T-helper 1 cell treated with Interleukin-12 subunit alpha and Interleukin-12 subunit beta and Interleukin-4 antibody, amounts not matched to agents 30 ng/mL and 1 ng/mL, for 36 hours (primary cell): ENCODE measurements around the gene NHERF2. TPM values are rescaled to one million over a fixed set of nuclear protein-coding genes. Genes with fewer than 3 reads are reported as not detected.

ENCODE experiments used
- intact Hi-C: fragments of 100-400 bp; cut with micrococcal nuclease; formaldehyde crosslinking; loops from one replicate; pipeline ENCODE4 v1.15.1; 2024
- total RNA-seq: library from RNA; stranded (reverse); gene quantifications from 2 replicates; pipeline ENCODE4 v1.2.3, GENCODE V29; 2022

The NHERF2 gene
- total RNA-seq, 1 donor from 2014 or later, result 2.4 TPM

GRCh38 chr16:2037647-2038381, 11.1 kb downstream of the NHERF2 start:
- intact Hi-C loops, result no loop called here

GRCh38 chr16:2038382-2039231, 11.9 kb downstream of the NHERF2 start:
- intact Hi-C loops, result no loop called here

- intact Hi-C loops, result no loop called here
Observed at GRCh38 chr16:2039274-2040031, 12.8 kb downstream of the NHERF2 start.

- intact Hi-C loops, result no loop called here
Observed at GRCh38 chr16:2040041-2040786, 13.5 kb downstream of the NHERF2 start.

- intact Hi-C loops, result no loop called here
Observed at GRCh38 chr16:2040787-2041522, 14.3 kb downstream of the NHERF2 start.

- intact Hi-C loops, result no loop called here
Observed at GRCh38 chr16:2042171-2042985, 15.7 kb downstream of the NHERF2 start.

- intact Hi-C loops, result no loop called here
Observed at GRCh38 chr16:2042986-2043666, 16.4 kb downstream of the NHERF2 start.

GRCh38 chr16:2043667-2044451, 17.2 kb downstream of the NHERF2 start:
- intact Hi-C loops, result no loop called here

GRCh38 chr16:2044541-2044940, 17.8 kb downstream of the NHERF2 start:
- intact Hi-C loops, result no loop called here

- intact Hi-C loops, result loop anchor here (2.0 to 5.0 kb wide), 4 partner anchors 81 to 976 kb away; partner anchors contain the start of genes CEMP1, HCFC1R1, RNPS1 and RPS2
Observed at GRCh38 chr16:2045965-2046892, 19.5 kb downstream of the NHERF2 start.

GRCh38 chr16:2046893-2047329, 20.2 kb downstream of the NHERF2 start:
- intact Hi-C loops, result loop anchor here (1.0 to 5.0 kb wide), 9 partner anchors 24 to 975 kb away; partner anchors contain the start of genes CEMP1, HCFC1R1, NDUFB10 and RNPS1

- intact Hi-C loops, result loop anchor here (1.0 to 5.0 kb wide), 9 partner anchors 24 to 975 kb away; partner anchors contain the start of genes CEMP1, HCFC1R1, NDUFB10 and RNPS1
Observed at GRCh38 chr16:2047330-2048115, 20.8 kb downstream of the NHERF2 start, which contains the start of the genes NTHL1 and TSC2. NTHL1 (minus strand) TSS chr16:2047834; CDS start chr16:2047823, 11 bp downstream. TSC2 (plus strand) TSS chr16:2047985; CDS start chr16:2048616, 631 bp downstream.

GRCh38 chr16:2048116-2048543, 21.4 kb downstream of the NHERF2 start:
- intact Hi-C loops, result loop anchor here (5.0 kb wide), 3 partner anchors 219 to 974 kb away; partner anchors contain the start of genes CEMP1, HCFC1R1, RNPS1 and THOC6

GRCh38 chr16:2053211-2053610, 26.5 kb downstream of the NHERF2 start:
- intact Hi-C loops, result no loop called here

GRCh38 chr16:2053897-2054296, 27.2 kb downstream of the NHERF2 start:
- intact Hi-C loops, result no loop called here
